ENCODE measurements around the gene RABL3.
A peak's percentile ranks its signal among the peaks of the same experiment; 100 is the strongest.

RABL3 gene

GRCh38 chr3:120756061-120756460 is 13.7 kb upstream of the RABL3 start:
- Histone ChIP-seq H3K4me3 (no peak overlapping the region), H3K36me3 (ENCODE audit: insufficient read depth, low read length) (peaks cover 15% of the 10 kb centered on the region), H3K9me3 (ENCODE audit: low read depth, low read length) (no peaks in the 10 kb centered on the region), H3K9ac (ENCODE audit: insufficient read length) (no peak overlapping the region), H3K27ac (no peak overlapping the region)
- TF ChIP-seq FOXP2 (optimal IDR thresholded peaks at IDR 0.05; ENCODE audit: control extremely low read depth, extremely low read length, insufficient read depth) (no peak), EZH2 (IDR thresholded peaks at IDR 0.05) (no peak), POLR2AphosphoS5 (IDR thresholded peaks at IDR 0.05; ENCODE audit: borderline replicate concordance, low read depth, low read length) (no peak)
- DNase-seq (ENCODE audit: low read depth, low spot score): no peak

GRCh38 chr3:120753810-120754209 is 11.5 kb upstream of the RABL3 start:
- H3K4me3 ChIP-seq: no peak overlapping the region
- TF ChIP-seq POLR2AphosphoS5 (IDR thresholded peaks at IDR 0.05; ENCODE audit: borderline replicate concordance, low read depth, low read length) (no peak), EZH2 (IDR thresholded peaks at IDR 0.05) (no peak), FOXP2 (optimal IDR thresholded peaks at IDR 0.05; ENCODE audit: control extremely low read depth, extremely low read length, insufficient read depth) (no peak)
- no peak overlapping the region for H3K9ac ChIP-seq (ENCODE audit: insufficient read length)
- DNase-seq (ENCODE audit: low read depth, low spot score): no peak
- no peaks in the 10 kb centered on the region for H3K9me3 ChIP-seq (ENCODE audit: low read depth, low read length)
- no peak overlapping the region for H3K27ac ChIP-seq
- peaks cover 23% of the 10 kb centered on the region for H3K36me3 ChIP-seq (ENCODE audit: insufficient read depth, low read length)

- no peak overlapping the region for H3K27ac ChIP-seq
- TF ChIP-seq FOXP2 (optimal IDR thresholded peaks at IDR 0.05; ENCODE audit: control extremely low read depth, extremely low read length, insufficient read depth) (no peak), POLR2AphosphoS5 (IDR thresholded peaks at IDR 0.05; ENCODE audit: borderline replicate concordance, low read depth, low read length) (no peak), EZH2 (IDR thresholded peaks at IDR 0.05) (no peak)
- no peak for DNase-seq (ENCODE audit: low read depth, low spot score)
- no peaks in the 10 kb centered on the region for H3K9me3 ChIP-seq (ENCODE audit: low read depth, low read length)
- peaks cover 23% of the 10 kb centered on the region for H3K36me3 ChIP-seq (ENCODE audit: insufficient read depth, low read length)
- H3K4me3 ChIP-seq: no peak overlapping the region
- H3K9ac ChIP-seq (ENCODE audit: insufficient read length): no peak overlapping the region
Measured at GRCh38 chr3:120752865-120753264, 10.5 kb upstream of the RABL3 start.

GRCh38 chr3:120752230-120752629 is 9.9 kb upstream of the RABL3 start:
- peaks cover 23% of the 10 kb centered on the region for H3K36me3 ChIP-seq (ENCODE audit: insufficient read depth, low read length)
- H3K27ac ChIP-seq: no peak overlapping the region
- H3K4me3 ChIP-seq: no peak overlapping the region
- DNase-seq (ENCODE audit: low read depth, low spot score): no peak
- TF ChIP-seq FOXP2 (optimal IDR thresholded peaks at IDR 0.05; ENCODE audit: control extremely low read depth, extremely low read length, insufficient read depth) (no peak), POLR2AphosphoS5 (IDR thresholded peaks at IDR 0.05; ENCODE audit: borderline replicate concordance, low read depth, low read length) (no peak), EZH2 (IDR thresholded peaks at IDR 0.05) (no peak)
- H3K9ac ChIP-seq (ENCODE audit: insufficient read length): no peak overlapping the region
- H3K9me3 ChIP-seq (ENCODE audit: low read depth, low read length): no peaks in the 10 kb centered on the region

- no peak overlapping the region for H3K4me3 ChIP-seq
- TF ChIP-seq EZH2 (IDR thresholded peaks at IDR 0.05) (no peak), FOXP2 (optimal IDR thresholded peaks at IDR 0.05; ENCODE audit: control extremely low read depth, extremely low read length, insufficient read depth) (no peak), POLR2AphosphoS5 (IDR thresholded peaks at IDR 0.05; ENCODE audit: borderline replicate concordance, low read depth, low read length) (no peak)
- no peak overlapping the region for H3K27ac ChIP-seq
- no peaks in the 10 kb centered on the region for H3K9me3 ChIP-seq (ENCODE audit: low read depth, low read length)
- H3K36me3 ChIP-seq (ENCODE audit: insufficient read depth, low read length): peaks cover 20% of the 10 kb centered on the region
- no peak for DNase-seq (ENCODE audit: low read depth, low spot score)
- H3K9ac ChIP-seq (ENCODE audit: insufficient read length): no peak overlapping the region
Measured at GRCh38 chr3:120749843-120750242, 7.5 kb upstream of the RABL3 start.

GRCh38 chr3:120745466-120745865 is 3.1 kb upstream of the RABL3 start:
- Histone ChIP-seq H3K36me3 (ENCODE audit: insufficient read depth, low read length) (peaks cover 6% of the 10 kb centered on the region), H3K4me3 (no peak overlapping the region), H3K27ac (no peak overlapping the region), H3K9me3 (ENCODE audit: low read depth, low read length) (no peaks in the 10 kb centered on the region), H3K9ac (ENCODE audit: insufficient read length) (no peak overlapping the region)
- TF ChIP-seq EZH2 (IDR thresholded peaks at IDR 0.05) (no peak), FOXP2 (optimal IDR thresholded peaks at IDR 0.05; ENCODE audit: control extremely low read depth, extremely low read length, insufficient read depth) (no peak), POLR2AphosphoS5 (IDR thresholded peaks at IDR 0.05; ENCODE audit: borderline replicate concordance, low read depth, low read length) (no peak)
- DNase-seq (ENCODE audit: low read depth, low spot score): no peak

GRCh38 chr3:120743556-120744195 is 1.4 kb upstream of the RABL3 start:
- H3K9me3 ChIP-seq (ENCODE audit: low read depth, low read length): peaks cover 3% of the 10 kb centered on the region; the same call in 1 of the 2 replicates
- peak overlapping the region; percentile 93 for H3K4me3 ChIP-seq
- H3K27ac ChIP-seq: no peak overlapping the region
- H3K36me3 ChIP-seq (ENCODE audit: insufficient read depth, low read length): peaks cover 6% of the 10 kb centered on the region
- no peak for DNase-seq (ENCODE audit: low read depth, low spot score)
- H3K9ac ChIP-seq (ENCODE audit: insufficient read length): peak overlapping the region; percentile 88
- TF ChIP-seq EZH2 (IDR thresholded peaks at IDR 0.05): no peak
- TF ChIP-seq POLR2AphosphoS5 (IDR thresholded peaks at IDR 0.05; ENCODE audit: borderline replicate concordance, low read depth, low read length): no peak
- TF ChIP-seq FOXP2 (optimal IDR thresholded peaks at IDR 0.05; ENCODE audit: control extremely low read depth, extremely low read length, insufficient read depth): no peak

GRCh38 chr3:120742849-120743365 is 591 bp upstream of the RABL3 start:
- H3K27ac ChIP-seq: no peak overlapping the region
- H3K4me3 ChIP-seq: peak overlapping the region; percentile 93
- H3K9ac ChIP-seq (ENCODE audit: insufficient read length): peak overlapping the region; percentile 88
- TF ChIP-seq POLR2AphosphoS5 (IDR thresholded peaks at IDR 0.05; ENCODE audit: borderline replicate concordance, low read depth, low read length) (no peak), EZH2 (IDR thresholded peaks at IDR 0.05) (no peak), FOXP2 (optimal IDR thresholded peaks at IDR 0.05; ENCODE audit: control extremely low read depth, extremely low read length, insufficient read depth) (peak; percentile 9)
- H3K36me3 ChIP-seq (ENCODE audit: insufficient read depth, low read length): peaks cover 13% of the 10 kb centered on the region
- peaks cover 3% of the 10 kb centered on the region; the same call in 1 of the 2 replicates for H3K9me3 ChIP-seq (ENCODE audit: low read depth, low read length)
- DNase-seq (ENCODE audit: low read depth, low spot score): no peak
